Astrocyte (in vitro differentiated cells and primary cell): ENCODE data around the gene TBCEL. TPM values are rescaled to one million over a fixed set of nuclear protein-coding genes. Genes with fewer than 3 reads are reported as not detected.
A peak's percentile ranks its signal among the peaks of the same experiment; 100 is the strongest.

Experiments used
- DNase-seq: peaks from one replicate; pipeline ENCODE4 v3.0.0-alpha.2; 2010; ENCODE audit warnings: low read depth
- FAIRE-seq: peaks from 2 replicates; lab custom pipeline; 2011; peaks lifted over from hg19 to GRCh38; lab: Jason Lieb, UNC
- H2AFZ ChIP-seq: 2 replicates; pipeline ENCODE4 v1.6.0; 2012; ENCODE audit warnings: low read depth, low read length, inconsistent platforms
- H3K27ac ChIP-seq: 2 replicates; pipeline ENCODE4 v1.5.1; 2011; ENCODE audit warnings: low read depth, low read length, inconsistent platforms
- H3K27me3 ChIP-seq: 2 replicates; pipeline ENCODE4 v1.6.0; 2011; ENCODE audit warnings: low read length, inconsistent platforms; ENCODE audit not compliant: insufficient read depth
- H3K36me3 ChIP-seq: 2 replicates; pipeline ENCODE4 v1.5.1; 2011; ENCODE audit warnings: low read length, inconsistent platforms; ENCODE audit not compliant: insufficient read depth
- H3K4me1 ChIP-seq: 2 replicates; pipeline ENCODE4 v1.5.1; 2011; ENCODE audit warnings: low read length, inconsistent platforms; ENCODE audit not compliant: insufficient read depth
- H3K4me2 ChIP-seq: 2 replicates; pipeline ENCODE4 v1.6.0; 2012; ENCODE audit warnings: low read length, inconsistent platforms
- H3K4me3 ChIP-seq: 2 replicates; pipeline ENCODE4 v1.5.1; 2011; ENCODE audit warnings: low read depth, mild to moderate bottlenecking, low read length, inconsistent platforms; ENCODE audit not compliant: insufficient read depth
- H3K79me2 ChIP-seq: 2 replicates; pipeline ENCODE4 v1.6.0; 2012; ENCODE audit warnings: mild to moderate bottlenecking, low read length, inconsistent platforms; ENCODE audit not compliant: insufficient read depth
- H3K9ac ChIP-seq: 2 replicates; pipeline ENCODE4 v1.6.0; 2012; ENCODE audit warnings: mild to moderate bottlenecking, low read length, inconsistent platforms
- H3K9me3 ChIP-seq: 2 replicates; pipeline ENCODE4 v1.5.1; 2012; ENCODE audit warnings: low read depth, mild to moderate bottlenecking, low read length, inconsistent platforms; ENCODE audit not compliant: insufficient read depth
- H4K20me1 ChIP-seq: 2 replicates; pipeline ENCODE4 v1.6.0; 2012; ENCODE audit warnings: low read length, inconsistent platforms; ENCODE audit not compliant: insufficient read depth
- H3K27ac Mint-ChIP-seq: one replicate; pipeline ENCODE4 v1.8.0; 2021; ENCODE audit warnings: mild to moderate bottlenecking, mixed read lengths; ENCODE audit not compliant: unreplicated experiment
- H3K27me3 Mint-ChIP-seq: one replicate; pipeline ENCODE4 v1.8.0; 2021; ENCODE audit warnings: low read depth, mixed read lengths; ENCODE audit not compliant: unreplicated experiment
- H3K36me3 Mint-ChIP-seq: one replicate; pipeline ENCODE4 v1.8.0; 2021; ENCODE audit warnings: low read depth, mixed read lengths; ENCODE audit not compliant: unreplicated experiment
- H3K4me1 Mint-ChIP-seq: one replicate; pipeline ENCODE4 v1.8.0; 2021; ENCODE audit warnings: low read depth, mixed read lengths; ENCODE audit not compliant: unreplicated experiment
- H3K4me3 Mint-ChIP-seq: one replicate; pipeline ENCODE4 v1.8.0; 2021; ENCODE audit warnings: mild to moderate bottlenecking, moderate library complexity, mixed read lengths; ENCODE audit not compliant: unreplicated experiment
- H3K9me3 Mint-ChIP-seq: one replicate; pipeline ENCODE4 v1.8.0; 2021; ENCODE audit warnings: mild to moderate bottlenecking, mixed read lengths; ENCODE audit not compliant: unreplicated experiment
- CTCF ChIP-seq: IDR thresholded peaks from 2 replicates; pipeline ENCODE4 v1.5.1; 2011; ENCODE audit warnings: low read depth, mild to moderate bottlenecking, inconsistent platforms, low read length, moderate library complexity; ENCODE audit not compliant: insufficient read depth
- EZH2 ChIP-seq: IDR thresholded peaks from 2 replicates; pipeline ENCODE4 v1.6.1; 2012; ENCODE audit warnings: mild to moderate bottlenecking, low read length, inconsistent platforms; ENCODE audit not compliant: insufficient read depth
- total RNA-seq: library from RNA; stranded (reverse); gene quantifications from 2 replicates; pipeline ENCODE4 v1.2.1, GENCODE V29; 2021

Gene TBCEL
- total RNA-seq, 1 donor from 2014 or later, result 25.9 TPM

DNA sequence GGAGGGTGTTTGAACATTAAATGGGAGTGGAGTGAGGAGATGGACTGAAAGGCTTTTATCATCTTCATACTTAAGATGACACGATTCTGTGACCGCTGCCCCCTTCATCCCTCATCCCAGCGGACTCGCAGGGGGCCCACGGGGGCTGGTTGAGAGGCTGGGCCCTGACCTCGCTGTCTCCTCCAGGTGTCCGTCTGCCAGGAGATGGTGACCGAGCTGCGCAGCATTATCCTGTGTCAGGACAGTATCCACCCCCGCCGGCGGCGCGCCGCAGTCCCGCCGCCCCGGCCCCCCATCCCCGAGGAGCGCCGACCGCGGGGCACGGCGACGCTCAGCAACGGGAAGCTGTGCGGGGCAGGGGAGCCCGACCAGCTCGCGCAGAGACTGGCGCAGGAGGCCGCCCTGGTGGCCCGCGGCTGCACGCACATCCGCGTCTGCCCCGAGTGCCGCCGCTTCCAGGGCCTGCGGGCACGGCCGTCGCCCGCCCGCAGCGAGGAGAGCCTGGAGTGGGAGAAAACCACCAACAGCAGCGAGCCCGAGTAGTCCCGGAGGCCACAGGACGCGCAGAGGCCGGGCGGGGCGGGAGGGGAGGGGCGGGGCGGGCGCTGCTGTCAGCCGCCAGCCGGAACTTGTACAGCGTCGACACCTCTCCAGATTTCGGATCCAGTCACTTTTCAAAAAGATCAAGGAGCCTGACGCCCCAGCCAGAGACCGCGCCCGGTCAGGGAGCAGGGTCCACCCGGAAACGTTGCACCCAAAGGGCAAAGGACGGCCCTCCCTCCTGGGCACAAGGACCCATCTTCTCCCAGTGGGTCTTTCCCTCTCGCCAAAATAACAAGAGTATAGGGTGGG is 38.0 kb upstream of the TBCEL start:
- peaks cover 1% of the 10 kb centered on the region for H3K4me1 Mint-ChIP-seq
- Histone ChIP-seq H3K4me2 (peak overlapping the region; percentile 83), H3K36me3 (no peaks in the 10 kb centered on the region), H3K9me3 (no peaks in the 10 kb centered on the region), H3K27me3 (peaks cover 14% of the 10 kb centered on the region), H3K4me3 (peak overlapping the region; percentile 42), H4K20me1 (no peaks in the 10 kb centered on the region), H2AFZ (peak overlapping the region; percentile 75), H3K79me2 (no peaks in the 10 kb centered on the region), H3K9ac (peak overlapping the region; percentile 31), H3K4me1 (peaks cover 5% of the 10 kb centered on the region), H3K27ac (no peak overlapping the region)
- TF ChIP-seq CTCF (no peak), EZH2 (peak; percentile 39)
- no peak overlapping the region for H3K27ac Mint-ChIP-seq
- peaks cover 24% of the 10 kb centered on the region for H3K27me3 Mint-ChIP-seq
- H3K4me3 Mint-ChIP-seq, result peak overlapping the region; percentile 78
- H3K9me3 Mint-ChIP-seq, result peaks cover 2% of the 10 kb centered on the region
- DNase-seq (peak; percentile 31), FAIRE-seq (no peak)
- H3K36me3 Mint-ChIP-seq, result no peaks in the 10 kb centered on the region

DNA sequence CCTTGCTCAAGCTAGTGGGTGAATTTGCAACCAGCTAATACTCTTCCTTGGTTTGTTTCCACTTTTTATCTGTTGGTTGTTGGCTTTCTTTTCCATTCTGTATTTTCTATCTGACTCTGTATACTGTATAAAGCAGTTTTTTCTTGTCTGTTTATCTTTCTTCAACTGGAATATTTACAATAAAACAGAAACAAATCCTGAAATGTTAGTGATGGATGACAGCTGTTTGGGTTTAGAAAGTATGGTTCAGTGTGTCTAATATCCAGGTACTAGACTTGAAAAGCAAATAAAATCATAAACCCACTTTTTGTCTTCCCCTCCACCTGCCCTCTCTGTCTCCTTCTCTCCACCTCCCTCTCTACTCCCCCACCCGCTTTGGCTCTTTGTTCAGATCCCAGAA is 35.3 kb upstream of the TBCEL start:
- Histone ChIP-seq H4K20me1 (no peaks in the 10 kb centered on the region), H3K27ac (no peak overlapping the region), H3K4me1 (peaks cover 5% of the 10 kb centered on the region), H3K36me3 (no peaks in the 10 kb centered on the region), H3K4me3 (no peak overlapping the region), H3K79me2 (no peaks in the 10 kb centered on the region), H3K4me2 (no peak overlapping the region), H3K9me3 (no peaks in the 10 kb centered on the region), H2AFZ (no peak overlapping the region), H3K27me3 (peaks cover 16% of the 10 kb centered on the region), H3K9ac (no peak overlapping the region)
- Mint-ChIP-seq H3K4me1 (peaks cover 1% of the 10 kb centered on the region), H3K36me3 (no peaks in the 10 kb centered on the region), H3K9me3 (peaks cover under 1% of the 10 kb centered on the region), H3K27me3 (peaks cover 27% of the 10 kb centered on the region), H3K27ac (no peak overlapping the region), H3K4me3 (no peak overlapping the region)
- FAIRE-seq (no peak), DNase-seq (no peak)
- TF ChIP-seq CTCF, result no peak
- TF ChIP-seq EZH2, result no peak
